ENCODE measurements around the gene SLC35A5.
A peak's percentile ranks its signal among the peaks of the same experiment; 100 is the strongest.

SLC35A5 gene

DNA sequence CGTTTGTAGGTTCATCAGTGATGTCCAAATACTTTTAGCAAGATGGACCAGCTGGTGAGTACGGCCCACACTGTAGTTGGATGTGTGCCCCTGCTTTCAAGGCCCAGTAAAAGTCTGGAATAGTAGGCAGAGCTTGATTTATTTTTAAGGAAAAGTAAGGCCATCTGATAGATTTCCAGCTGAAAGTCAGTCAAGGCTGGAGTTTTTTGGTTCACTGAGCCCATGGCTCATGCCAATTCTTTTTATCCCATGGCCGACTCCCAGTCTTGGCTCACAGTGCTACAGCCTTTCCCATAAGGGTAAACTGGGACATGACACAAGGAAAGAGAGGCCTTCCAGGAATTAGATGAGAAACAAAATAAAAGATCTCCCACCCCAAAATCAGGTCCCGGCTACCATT, 65.6 kb downstream of the SLC35A5 start:
- peak in 4 of 14 donors; percentile 8 to 36 (median 24) for DNase-seq

DNA sequence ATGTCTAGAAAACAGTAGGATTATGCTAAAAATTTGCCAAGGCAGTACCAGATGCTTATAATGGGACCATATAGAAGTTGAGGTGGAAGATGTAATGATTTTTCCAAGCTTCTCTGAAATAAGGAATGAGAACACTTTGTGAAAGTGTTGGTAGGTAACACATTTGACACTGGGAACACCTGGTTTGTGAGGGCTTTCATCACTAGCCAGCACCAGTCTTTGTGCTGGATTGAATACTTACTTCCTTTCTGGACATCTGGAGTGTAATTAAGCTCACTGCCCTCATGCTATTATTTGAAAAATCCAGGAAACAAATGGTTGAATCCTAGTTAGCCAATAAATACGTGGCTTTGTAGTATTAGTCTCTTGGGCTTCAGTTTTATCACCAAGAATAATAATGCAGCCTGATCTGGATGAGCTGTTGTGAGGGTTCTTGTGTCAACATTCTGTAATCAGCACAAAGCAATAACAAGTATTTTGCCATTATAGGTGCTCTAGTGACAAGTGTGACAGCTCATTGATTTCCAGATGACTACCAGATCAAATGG, 66.1 kb downstream of the SLC35A5 start:
- no peak for DNase-seq

DNA sequence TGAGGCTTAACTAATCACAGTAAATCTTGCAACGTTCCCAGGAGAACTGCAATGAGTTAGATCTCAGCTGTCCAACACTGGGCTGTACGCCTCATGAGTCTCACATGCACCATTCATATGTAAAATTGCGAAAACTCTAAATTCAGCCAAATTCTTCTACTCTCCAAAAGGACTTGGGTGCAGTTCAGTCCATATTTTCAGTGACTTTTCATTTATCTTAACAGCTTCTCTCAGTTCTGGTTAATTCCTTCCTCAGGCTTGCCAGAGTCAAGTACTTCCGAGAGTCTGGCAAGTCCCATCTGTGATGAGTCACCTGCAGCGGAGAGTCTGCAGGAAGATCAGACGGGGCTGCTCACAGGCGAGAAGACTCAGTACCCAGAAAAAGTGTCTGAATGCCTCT, 67.6 kb downstream of the SLC35A5 start:
- DNase-seq: peak in 2 of 14 donors; percentile 12 to 52

DNA sequence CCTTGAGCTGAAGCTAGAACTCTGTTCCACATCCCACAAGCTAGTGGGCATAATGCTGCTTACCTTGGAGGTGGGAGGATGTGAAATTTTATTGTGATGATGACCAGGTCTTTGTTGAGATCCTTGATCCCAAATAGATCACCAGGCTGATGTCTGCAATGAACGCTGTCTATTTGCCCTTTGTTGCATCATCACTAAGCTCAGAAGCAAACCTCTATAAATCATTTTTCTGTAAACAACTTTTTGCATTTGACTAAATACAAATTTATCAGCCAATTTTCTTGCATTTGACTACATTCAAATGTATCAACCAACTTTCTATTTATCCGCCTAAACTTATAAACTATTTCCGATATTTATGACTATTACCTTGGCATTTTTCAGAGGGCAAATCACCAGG, 69.4 kb downstream of the SLC35A5 start:
- no peak for DNase-seq

DNA sequence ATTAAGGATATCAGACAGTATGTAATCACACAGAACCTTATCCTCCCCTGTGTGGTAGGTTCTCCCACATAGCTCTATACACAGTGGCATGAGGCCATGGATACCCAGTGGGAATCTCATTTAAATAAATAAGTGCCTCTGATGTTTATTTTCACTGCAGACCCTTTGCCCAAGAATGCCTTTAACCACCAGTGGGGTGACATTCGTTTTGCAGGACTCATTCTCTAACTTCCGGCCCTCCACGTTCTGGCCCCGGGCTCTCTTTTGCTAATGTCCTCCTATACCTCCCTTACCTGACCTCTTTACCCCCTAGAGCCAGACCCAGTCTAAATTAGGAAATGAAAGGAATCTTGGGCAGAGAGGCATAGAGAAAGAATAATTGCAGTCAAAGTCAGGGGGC, 70.8 kb downstream of the SLC35A5 start:
- DNase-seq: no peak

DNA sequence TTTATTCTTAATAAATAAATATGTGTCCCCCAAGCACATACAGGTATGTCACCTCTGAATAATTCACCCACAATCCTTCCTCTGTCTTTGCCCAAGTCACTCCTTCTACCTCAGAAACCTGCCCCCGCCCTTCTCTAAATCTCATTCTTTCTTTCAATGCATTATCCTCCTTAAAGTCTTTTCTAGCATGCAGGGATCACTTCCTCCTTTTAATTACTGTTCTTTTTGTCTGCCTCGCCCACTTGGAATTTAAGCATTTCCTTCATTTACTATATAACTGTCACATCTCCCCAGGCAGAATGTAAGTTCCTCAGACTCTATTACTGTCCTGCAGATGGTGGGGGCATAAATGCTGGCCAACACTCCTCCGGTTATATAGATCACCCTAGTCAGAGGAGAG, 71.3 kb downstream of the SLC35A5 start:
- no peak for DNase-seq

DNA sequence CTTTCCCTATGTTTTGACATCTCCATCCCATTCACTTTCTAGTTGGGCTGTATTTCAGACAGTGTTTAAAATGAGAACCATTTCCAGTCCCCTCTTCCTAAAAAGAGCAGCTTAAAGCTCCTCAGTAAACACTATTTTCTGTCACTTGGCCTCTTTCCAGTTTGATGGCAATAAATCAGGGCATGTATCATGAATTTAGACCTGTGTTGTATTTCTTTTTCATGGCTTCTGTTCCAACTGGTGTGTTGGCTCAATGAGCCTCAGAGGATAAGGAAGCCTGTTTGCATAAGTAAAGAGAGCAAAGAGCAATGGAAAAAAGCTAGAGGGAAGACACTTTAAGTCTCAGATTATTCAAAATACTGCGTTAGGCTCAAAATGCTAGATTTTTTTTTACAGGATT, 71.9 kb downstream of the SLC35A5 start:
- DNase-seq: no peak

DNA sequence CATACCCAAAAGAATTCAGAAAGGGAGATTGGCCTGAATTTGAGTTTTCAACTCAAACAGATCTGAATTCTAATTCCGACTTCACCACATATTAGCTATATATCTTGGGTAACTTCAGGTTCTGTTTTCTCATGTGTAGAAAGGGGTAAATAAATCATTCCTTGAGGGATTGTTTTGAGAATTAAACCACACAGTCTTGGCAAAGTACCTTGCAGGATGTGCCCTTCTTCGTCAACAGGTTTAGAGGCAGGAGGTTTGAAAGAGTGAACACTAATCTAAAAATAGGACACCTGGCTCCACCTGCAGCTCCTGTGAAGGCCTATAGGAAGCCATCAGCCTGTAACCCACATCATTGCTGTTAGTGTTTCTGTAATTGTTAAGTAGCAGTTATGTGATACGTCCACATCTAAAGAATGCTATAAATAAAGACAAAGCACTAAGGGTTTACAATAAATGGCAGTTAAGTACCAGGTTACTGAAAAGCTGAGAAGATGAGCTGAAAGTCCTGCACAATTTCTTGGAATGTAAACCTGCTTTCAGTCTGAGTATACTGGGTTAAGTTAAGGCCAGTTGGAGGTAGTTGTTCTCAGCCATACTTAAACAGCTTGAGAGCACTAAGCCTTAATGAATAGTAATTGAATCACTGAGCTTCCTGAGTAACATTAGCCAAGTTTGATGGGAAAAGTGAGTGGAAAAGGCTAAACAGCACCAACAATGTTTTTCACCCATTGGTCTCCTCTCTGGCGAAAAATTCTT, 73.1 kb downstream of the SLC35A5 start:
- no peak for DNase-seq
